ENCODE measurements around the gene GPD1L.

DNA sequence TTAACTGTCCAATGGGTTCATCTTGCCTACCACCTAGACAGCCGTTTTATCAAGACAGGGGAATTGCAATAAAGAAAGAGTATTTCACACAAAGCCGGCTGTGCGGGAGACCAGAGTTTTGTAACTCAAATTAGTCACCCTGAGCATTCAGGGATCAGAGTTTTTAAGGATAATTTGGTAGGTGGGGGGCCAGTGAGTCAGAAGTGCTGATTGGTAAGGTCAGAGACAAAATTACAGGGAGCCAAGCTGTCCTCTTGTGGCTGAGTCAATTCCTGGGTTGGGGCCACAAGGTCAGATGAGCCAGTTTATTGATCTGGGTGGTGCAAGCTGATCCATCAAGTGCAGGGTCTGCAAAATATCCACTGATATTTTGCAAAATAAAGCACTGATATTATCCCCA is 29.9 kb upstream of the GPD1L start:
- TF ChIP-seq, protein P1, sequence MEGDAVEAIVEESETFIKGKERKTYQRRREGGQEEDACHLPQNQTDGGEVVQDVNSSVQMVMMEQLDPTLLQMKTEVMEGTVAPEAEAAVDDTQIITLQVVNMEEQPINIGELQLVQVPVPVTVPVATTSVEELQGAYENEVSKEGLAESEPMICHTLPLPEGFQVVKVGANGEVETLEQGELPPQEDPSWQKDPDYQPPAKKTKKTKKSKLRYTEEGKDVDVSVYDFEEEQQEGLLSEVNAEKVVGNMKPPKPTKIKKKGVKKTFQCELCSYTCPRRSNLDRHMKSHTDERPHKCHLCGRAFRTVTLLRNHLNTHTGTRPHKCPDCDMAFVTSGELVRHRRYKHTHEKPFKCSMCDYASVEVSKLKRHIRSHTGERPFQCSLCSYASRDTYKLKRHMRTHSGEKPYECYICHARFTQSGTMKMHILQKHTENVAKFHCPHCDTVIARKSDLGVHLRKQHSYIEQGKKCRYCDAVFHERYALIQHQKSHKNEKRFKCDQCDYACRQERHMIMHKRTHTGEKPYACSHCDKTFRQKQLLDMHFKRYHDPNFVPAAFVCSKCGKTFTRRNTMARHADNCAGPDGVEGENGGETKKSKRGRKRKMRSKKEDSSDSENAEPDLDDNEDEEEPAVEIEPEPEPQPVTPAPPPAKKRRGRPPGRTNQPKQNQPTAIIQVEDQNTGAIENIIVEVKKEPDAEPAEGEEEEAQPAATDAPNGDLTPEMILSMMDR (conservative IDR thresholded peaks at IDR 0.05), result no peak
- TF ChIP-seq ZFX (IDR thresholded peaks at IDR 0.05), result no peak

All from C4-2B (cell line).